MM.1S (cell line): ENCODE results near the gene WDR83.

Experiments used
- DNase-seq: peaks from one replicate; pipeline ENCODE4 v3.0.0-alpha.2; 2015
- H2AFZ ChIP-seq: fragments of 300-600 bp; sonication (generic); 2 replicates; pipeline ENCODE4 v1.6.0; 2016; ENCODE audit warnings: antibody characterized with exemption, low read length
- H3F3A ChIP-seq: fragments of 300-600 bp; sonication (generic); 2 replicates; pipeline ENCODE4 v1.6.1; 2016; ENCODE audit warnings: mild to moderate bottlenecking, antibody characterized with exemption, low read length, moderate library complexity, mixed read lengths; ENCODE audit not compliant: insufficient read depth
- H3K27ac ChIP-seq: fragments of 300-600 bp; sonication (generic); 2 replicates; pipeline ENCODE4 v1.5.1; 2016; ENCODE audit warnings: mild to moderate bottlenecking, low read length
- H3K27me3 ChIP-seq: fragments of 300-600 bp; sonication (generic); replicated peaks from 2 replicates; pipeline ENCODE4 v1.6.0; 2016; ENCODE audit warnings: low read length; ENCODE audit not compliant: insufficient read depth
- H3K36me3 ChIP-seq: fragments of 300-600 bp; sonication (generic); replicated peaks from 2 replicates; pipeline ENCODE4 v1.6.1; 2016; ENCODE audit warnings: mild to moderate bottlenecking, low read length, mixed read lengths; ENCODE audit not compliant: insufficient read depth
- H3K4me1 ChIP-seq: fragments of 300-600 bp; sonication (generic); 2 replicates; pipeline ENCODE4 v1.6.1; 2016; ENCODE audit warnings: low read length, mixed read lengths
- H3K4me2 ChIP-seq: fragments of 300-600 bp; sonication (generic); 2 replicates; pipeline ENCODE4 v1.6.0; 2016; ENCODE audit warnings: low read depth, low read length
- H3K4me3 ChIP-seq: fragments of 300-600 bp; sonication (generic); 2 replicates; pipeline ENCODE4 v1.5.1; 2016; ENCODE audit warnings: low read length, mixed read lengths
- H3K79me2 ChIP-seq: fragments of 300-600 bp; sonication (generic); 2 replicates; pipeline ENCODE4 v1.6.1; 2016; ENCODE audit warnings: mixed run types, low read length, mixed read lengths
- H3K9ac ChIP-seq: fragments of 300-600 bp; sonication (generic); 2 replicates; pipeline ENCODE4 v1.6.1; 2016; ENCODE audit warnings: low read length, mixed read lengths
- H3K9me2 ChIP-seq: fragments of 300-600 bp; sonication (generic); replicated peaks from 2 replicates; pipeline ENCODE4 v1.6.1; 2016; ENCODE audit warnings: mild to moderate bottlenecking, low read length, mixed read lengths; ENCODE audit not compliant: insufficient read depth
- H3K9me3 ChIP-seq: fragments of 300-600 bp; sonication (generic); replicated peaks from 2 replicates; pipeline ENCODE4 v1.6.1; 2016; ENCODE audit warnings: mild to moderate bottlenecking, low read length, mixed read lengths; ENCODE audit not compliant: insufficient read depth
- H4K20me1 ChIP-seq: fragments of 300-600 bp; sonication (generic); 2 replicates; pipeline ENCODE4 v1.6.1; 2016; ENCODE audit warnings: mild to moderate bottlenecking, low read length, moderate library complexity, mixed read lengths; ENCODE audit not compliant: insufficient read depth
- EZH2 ChIP-seq: fragments of 300-600 bp; sonication (generic); optimal IDR thresholded peaks from 2 replicates; pipeline ENCODE3; 2017; ENCODE audit warnings: low read depth, mild to moderate bottlenecking, antibody characterized with exemption, low read length, mixed read lengths
- EZH2phosphoT487 ChIP-seq: fragments of 300-600 bp; sonication (generic); IDR thresholded peaks from 2 replicates; pipeline ENCODE4 v1.6.1; 2018; ENCODE audit warnings: antibody characterized with exemption, low read length
- TF ChIP-seq, protein P1 (sequence below): fragments of 300-600 bp; sonication (generic); IDR thresholded peaks from 2 replicates; pipeline ENCODE4 v1.5.1; 2016; ENCODE audit warnings: antibody characterized with exemption, low read length, mixed read lengths

Gene WDR83

DNA sequence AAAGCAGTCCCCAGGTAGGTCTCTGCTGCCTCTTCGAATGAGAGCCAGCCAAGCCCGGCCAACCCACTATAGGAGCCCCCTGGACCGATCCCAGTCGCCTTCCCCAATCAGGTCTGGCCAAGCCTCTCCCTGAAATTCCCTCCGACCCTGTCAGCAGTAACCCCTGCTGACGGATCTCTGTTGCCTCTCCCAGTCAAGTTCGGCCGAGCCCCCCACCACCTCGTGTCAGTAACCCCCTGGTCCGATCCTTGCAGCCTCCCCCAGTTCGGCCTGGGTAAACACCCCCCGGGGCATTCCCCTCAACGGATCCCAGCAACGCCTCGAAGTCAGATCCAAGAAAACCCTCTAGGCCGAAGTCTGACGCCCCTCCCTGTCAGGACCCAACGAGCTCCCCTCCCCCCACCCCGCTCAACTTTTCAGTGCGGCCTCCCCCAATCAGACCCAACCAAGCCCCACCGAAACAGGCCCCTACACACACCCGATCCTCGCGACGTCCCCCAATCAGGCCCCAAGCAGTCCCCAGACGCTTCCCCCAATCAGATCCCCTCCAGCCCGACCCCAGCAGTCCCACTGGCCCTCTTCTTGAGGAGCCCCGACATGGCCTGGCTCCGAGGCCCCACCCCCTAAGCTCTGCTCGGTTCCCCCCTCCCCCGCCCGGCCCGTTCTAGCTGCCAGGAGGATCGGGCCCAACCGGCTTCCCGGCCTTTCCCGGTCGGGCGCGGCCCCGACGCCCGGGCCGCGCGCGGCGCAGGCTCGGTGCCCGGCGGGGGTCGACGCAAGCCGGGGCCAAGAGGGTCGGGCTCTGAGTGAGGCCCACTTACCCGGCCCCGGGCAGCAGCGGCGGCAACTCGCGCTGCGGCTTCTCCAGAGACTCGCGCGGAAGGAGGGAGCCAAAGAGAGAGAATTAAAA is 55.3 kb downstream of the WDR83 start:
- H3K9me3 ChIP-seq: no peaks in the 10 kb centered on the region
- H3K4me1 ChIP-seq: peaks cover 3% of the 10 kb centered on the region; the same call in 1 of the 2 replicates
- peak overlapping the region; percentile 84 for H3K4me3 ChIP-seq
- H3K9me2 ChIP-seq: no peaks in the 10 kb centered on the region
- DNase-seq: peak; percentile 32
- no peak overlapping the region; the same call in 1 of the 2 replicates for H3K27ac ChIP-seq
- H3K27me3 ChIP-seq: no peaks in the 10 kb centered on the region
- no peak overlapping the region for H2AFZ ChIP-seq
- TF ChIP-seq EZH2: no peak
- no peak for TF ChIP-seq EZH2phosphoT487
- TF ChIP-seq, protein P1, sequence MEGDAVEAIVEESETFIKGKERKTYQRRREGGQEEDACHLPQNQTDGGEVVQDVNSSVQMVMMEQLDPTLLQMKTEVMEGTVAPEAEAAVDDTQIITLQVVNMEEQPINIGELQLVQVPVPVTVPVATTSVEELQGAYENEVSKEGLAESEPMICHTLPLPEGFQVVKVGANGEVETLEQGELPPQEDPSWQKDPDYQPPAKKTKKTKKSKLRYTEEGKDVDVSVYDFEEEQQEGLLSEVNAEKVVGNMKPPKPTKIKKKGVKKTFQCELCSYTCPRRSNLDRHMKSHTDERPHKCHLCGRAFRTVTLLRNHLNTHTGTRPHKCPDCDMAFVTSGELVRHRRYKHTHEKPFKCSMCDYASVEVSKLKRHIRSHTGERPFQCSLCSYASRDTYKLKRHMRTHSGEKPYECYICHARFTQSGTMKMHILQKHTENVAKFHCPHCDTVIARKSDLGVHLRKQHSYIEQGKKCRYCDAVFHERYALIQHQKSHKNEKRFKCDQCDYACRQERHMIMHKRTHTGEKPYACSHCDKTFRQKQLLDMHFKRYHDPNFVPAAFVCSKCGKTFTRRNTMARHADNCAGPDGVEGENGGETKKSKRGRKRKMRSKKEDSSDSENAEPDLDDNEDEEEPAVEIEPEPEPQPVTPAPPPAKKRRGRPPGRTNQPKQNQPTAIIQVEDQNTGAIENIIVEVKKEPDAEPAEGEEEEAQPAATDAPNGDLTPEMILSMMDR: no peak
- no peaks in the 10 kb centered on the region for H4K20me1 ChIP-seq
- H3K79me2 ChIP-seq: peaks cover 62% of the 10 kb centered on the region
- H3F3A ChIP-seq: peaks cover 15% of the 10 kb centered on the region
- peak overlapping the region; percentile 100 for H3K4me2 ChIP-seq
- peak overlapping the region; percentile 85 for H3K9ac ChIP-seq
- peaks cover 5% of the 10 kb centered on the region; the same call in 1 of the 2 replicates for H3K36me3 ChIP-seq

DNA sequence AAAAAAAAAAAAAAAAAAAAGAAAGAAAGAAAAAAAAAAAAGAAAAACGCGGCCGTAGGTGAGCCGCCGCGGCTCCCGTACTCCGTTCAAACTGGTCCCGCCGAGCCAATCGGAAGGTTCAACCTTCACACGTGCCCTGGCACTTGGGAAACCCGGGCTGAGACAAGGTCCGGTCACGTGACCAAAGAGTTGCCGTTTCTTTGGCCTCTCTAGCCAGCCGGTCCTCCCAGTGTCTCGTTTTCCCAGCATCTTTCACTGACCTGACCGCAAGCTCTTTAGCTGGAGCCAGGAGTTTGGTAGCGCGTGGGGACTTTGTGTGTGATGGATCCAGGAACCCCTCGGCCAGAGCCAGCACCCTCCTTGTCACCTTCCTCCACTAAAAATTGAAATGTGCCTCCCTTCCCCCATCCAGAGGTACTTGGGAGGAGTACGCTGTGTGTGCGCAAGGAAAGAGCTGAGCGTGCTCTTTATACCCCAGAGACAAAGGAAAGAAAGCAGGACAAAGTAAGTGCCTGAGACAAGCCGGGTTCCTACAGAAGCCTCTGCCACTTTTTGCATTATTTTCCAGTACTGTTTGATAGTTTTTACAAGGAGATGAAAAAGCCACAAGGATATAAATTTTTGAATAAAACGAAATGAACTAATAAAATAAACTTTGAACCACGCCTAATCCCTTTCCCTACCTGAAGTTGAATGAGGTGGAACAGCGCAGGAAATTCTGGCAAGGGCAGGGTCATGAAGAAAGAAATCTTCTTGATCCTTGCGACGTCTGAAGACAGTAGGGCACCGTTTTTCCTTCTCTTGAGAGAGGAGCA is 56.2 kb downstream of the WDR83 start:
- Histone ChIP-seq H3K9me2 (no peaks in the 10 kb centered on the region), H3K4me1 (peaks cover 3% of the 10 kb centered on the region; the same call in 1 of the 2 replicates), H3K9ac (peak overlapping the region; percentile 85), H3K79me2 (peaks cover 54% of the 10 kb centered on the region), H3K27ac (peak overlapping the region; percentile 61), H3K4me2 (peak overlapping the region; percentile 91), H3K4me3 (peak overlapping the region; percentile 84), H3K36me3 (peaks cover 5% of the 10 kb centered on the region; the same call in 1 of the 2 replicates), H3F3A (peaks cover 17% of the 10 kb centered on the region), H2AFZ (peak overlapping the region; percentile 71), H4K20me1 (no peaks in the 10 kb centered on the region), H3K9me3 (no peaks in the 10 kb centered on the region), H3K27me3 (no peaks in the 10 kb centered on the region)
- peak; percentile 99 for DNase-seq
- TF ChIP-seq, protein P1: no peak
- TF ChIP-seq EZH2 (no peak), EZH2phosphoT487 (no peak)

DNA sequence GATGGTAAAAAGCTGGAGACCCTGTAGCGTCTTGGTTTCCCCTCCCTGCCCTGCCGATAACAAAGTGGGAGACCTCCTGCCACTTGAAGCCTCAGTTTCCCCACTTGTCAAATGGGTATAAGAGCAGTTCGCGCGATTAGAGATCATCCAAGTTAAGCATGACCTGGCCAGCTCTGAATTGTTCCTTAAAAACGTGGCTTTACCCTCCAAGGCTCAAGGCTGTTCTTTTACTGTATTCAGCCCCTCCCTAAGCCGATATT is 56.7 kb downstream of the WDR83 start:
- Histone ChIP-seq H3K9me3 (no peaks in the 10 kb centered on the region), H3K4me3 (peak overlapping the region; percentile 84), H3F3A (peaks cover 17% of the 10 kb centered on the region), H3K36me3 (peaks cover 5% of the 10 kb centered on the region; the same call in 1 of the 2 replicates), H3K4me2 (peak overlapping the region; percentile 91), H3K27me3 (no peaks in the 10 kb centered on the region), H3K79me2 (peaks cover 50% of the 10 kb centered on the region), H3K4me1 (peaks cover 3% of the 10 kb centered on the region; the same call in 1 of the 2 replicates), H3K9ac (peak overlapping the region; percentile 84), H2AFZ (peak overlapping the region; percentile 71), H4K20me1 (no peaks in the 10 kb centered on the region), H3K9me2 (no peaks in the 10 kb centered on the region), H3K27ac (peak overlapping the region; percentile 61)
- TF ChIP-seq EZH2: no peak
- no peak for TF ChIP-seq EZH2phosphoT487
- TF ChIP-seq, protein P1: no peak
- DNase-seq: peak; percentile 21
